ENCODE results near the gene SIRPA. TPM values are rescaled to one million over a fixed set of nuclear protein-coding genes. Genes with fewer than 3 reads are reported as not detected.

Gene SIRPA
- polyA plus RNA-seq, 1 donor (not counting 4 experiments of a cell fraction or from before 2014, with no cell fraction given): 23.7 TPM

GRCh38 chr20:1951436-1952115 lies 56.4 kb downstream of the SIRPA start:
- Histone ChIP-seq H3K9ac (ENCODE audit: control insufficient read depth, extremely low read depth, insufficient read depth, low read length) (no peak overlapping the region), H3K36me3 (ENCODE audit: control insufficient read depth in 2 of 2, extremely low read depth in 1 of 2, insufficient read depth in 2 of 2, low read length in 2 of 2) (no peaks in the 10 kb centered on the region), H2AFZ (ENCODE audit: control insufficient read depth, low read length) (no peak overlapping the region), H3K9me3 (ENCODE audit: control insufficient read depth, low read depth, low read length) (no peaks in the 10 kb centered on the region), H3K4me2 (ENCODE audit: control insufficient read depth, extremely low read depth, insufficient read depth, low read depth, low read length) (no peak overlapping the region), H3K79me2 (ENCODE audit: control insufficient read depth, insufficient read depth, low read length) (no peaks in the 10 kb centered on the region), H4K20me1 (ENCODE audit: control insufficient read depth, extremely low read depth, insufficient read depth, low read length) (no peaks in the 10 kb centered on the region), H3K27ac (ENCODE audit: control insufficient read depth, insufficient read depth, low read length) (no peak overlapping the region), H3K27me3 (ENCODE audit: control insufficient read depth, extremely low read depth, insufficient read depth, low read length) (no peaks in the 10 kb centered on the region), H3K9me1 (ENCODE audit: control insufficient read depth, extremely low read depth, insufficient read depth, low read length) (no peaks in the 10 kb centered on the region), H3K4me1 (ENCODE audit: control insufficient read depth, extremely low read depth, insufficient read depth, low read length) (peaks cover 5% of the 10 kb centered on the region), H3K4me3 (ENCODE audit: control insufficient read depth in 2 of 3, extremely low read depth in 1 of 3, insufficient read depth in 2 of 3, low read depth in 1 of 3, low read length in 3 of 3) (no peak overlapping the region)
- FAIRE-seq: no peak
- no peak for DNase-seq (ENCODE audit: low read depth, low spot score)
- dilution Hi-C loops (cut with MboI; ENCODE audit: extremely low pct_ligation_motif_present, low sequenced_read_pairs): no loop called here
- TF ChIP-seq, protein P1, sequence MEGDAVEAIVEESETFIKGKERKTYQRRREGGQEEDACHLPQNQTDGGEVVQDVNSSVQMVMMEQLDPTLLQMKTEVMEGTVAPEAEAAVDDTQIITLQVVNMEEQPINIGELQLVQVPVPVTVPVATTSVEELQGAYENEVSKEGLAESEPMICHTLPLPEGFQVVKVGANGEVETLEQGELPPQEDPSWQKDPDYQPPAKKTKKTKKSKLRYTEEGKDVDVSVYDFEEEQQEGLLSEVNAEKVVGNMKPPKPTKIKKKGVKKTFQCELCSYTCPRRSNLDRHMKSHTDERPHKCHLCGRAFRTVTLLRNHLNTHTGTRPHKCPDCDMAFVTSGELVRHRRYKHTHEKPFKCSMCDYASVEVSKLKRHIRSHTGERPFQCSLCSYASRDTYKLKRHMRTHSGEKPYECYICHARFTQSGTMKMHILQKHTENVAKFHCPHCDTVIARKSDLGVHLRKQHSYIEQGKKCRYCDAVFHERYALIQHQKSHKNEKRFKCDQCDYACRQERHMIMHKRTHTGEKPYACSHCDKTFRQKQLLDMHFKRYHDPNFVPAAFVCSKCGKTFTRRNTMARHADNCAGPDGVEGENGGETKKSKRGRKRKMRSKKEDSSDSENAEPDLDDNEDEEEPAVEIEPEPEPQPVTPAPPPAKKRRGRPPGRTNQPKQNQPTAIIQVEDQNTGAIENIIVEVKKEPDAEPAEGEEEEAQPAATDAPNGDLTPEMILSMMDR (optimal IDR thresholded peaks at IDR 0.05 in 1 of 3, IDR thresholded peaks at IDR 0.05 in 1 of 3, conservative IDR thresholded peaks at IDR 0.05 in 1 of 3; ENCODE audit: extremely low read depth in 1 of 3, insufficient read depth in 2 of 3, low read length in 3 of 3): no peak
- no peak for TF ChIP-seq EZH2 (IDR thresholded peaks at IDR 0.05; ENCODE audit: low read length)

DNA sequence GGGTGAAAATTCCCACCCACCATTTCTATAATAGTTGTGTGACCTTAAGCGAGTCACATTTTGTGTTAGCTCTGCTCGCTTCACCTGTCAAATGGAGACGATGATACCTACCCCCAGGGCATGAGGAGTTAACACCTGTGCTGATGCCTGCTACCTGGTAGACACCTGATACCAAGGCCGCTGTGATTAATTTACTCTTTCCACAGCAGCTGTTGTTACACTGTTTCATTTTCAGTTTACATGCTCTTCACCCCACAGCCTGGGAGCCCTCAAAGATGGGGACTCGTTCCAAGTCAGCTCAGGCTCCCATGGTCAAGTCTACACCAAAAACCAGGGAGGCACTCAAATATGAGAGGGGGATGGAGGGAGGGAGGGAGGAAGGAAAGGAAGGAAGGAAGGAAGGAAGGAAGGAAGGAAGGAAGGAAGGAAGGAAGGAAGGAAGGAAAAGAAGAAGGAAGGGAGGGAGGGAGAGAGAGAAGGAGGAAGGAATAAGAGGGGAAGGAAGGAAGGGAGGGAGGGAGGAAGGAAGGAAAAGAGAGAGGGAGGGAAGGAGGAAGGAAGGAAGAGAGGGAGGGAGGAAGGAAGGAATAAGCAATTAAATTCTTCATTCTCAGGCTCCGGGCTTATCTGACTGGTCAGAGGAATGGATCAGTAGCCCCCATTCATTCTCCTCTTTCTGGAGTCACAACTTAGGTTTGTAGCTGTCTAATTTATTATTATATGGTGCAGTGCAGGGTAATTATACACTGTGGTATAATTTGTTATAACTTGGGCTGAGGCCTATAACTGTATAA lies 57.7 kb downstream of the SIRPA start:
- no peak overlapping the region for H3K4me3 ChIP-seq (ENCODE audit: control insufficient read depth in 2 of 3, extremely low read depth in 1 of 3, insufficient read depth in 2 of 3, low read depth in 1 of 3, low read length in 3 of 3)

More for the DNA sequence above, 57.7 kb downstream of the SIRPA start:
- DNase-seq (ENCODE audit: low read depth, low spot score) (no peak), FAIRE-seq (no peak)
- no peaks in the 10 kb centered on the region for H3K79me2 ChIP-seq (ENCODE audit: control insufficient read depth, insufficient read depth, low read length)
- H4K20me1 ChIP-seq (ENCODE audit: control insufficient read depth, extremely low read depth, insufficient read depth, low read length): no peaks in the 10 kb centered on the region
- H3K27ac ChIP-seq (ENCODE audit: control insufficient read depth, insufficient read depth, low read length): no peak overlapping the region
- no peak overlapping the region for H3K4me2 ChIP-seq (ENCODE audit: control insufficient read depth, extremely low read depth, insufficient read depth, low read depth, low read length)
- no peak for TF ChIP-seq EZH2 (IDR thresholded peaks at IDR 0.05; ENCODE audit: low read length)
- no peaks in the 10 kb centered on the region for H3K9me1 ChIP-seq (ENCODE audit: control insufficient read depth, extremely low read depth, insufficient read depth, low read length)
- H2AFZ ChIP-seq (ENCODE audit: control insufficient read depth, low read length): no peak overlapping the region
- no peaks in the 10 kb centered on the region for H3K9me3 ChIP-seq (ENCODE audit: control insufficient read depth, low read depth, low read length)
- H3K9ac ChIP-seq (ENCODE audit: control insufficient read depth, extremely low read depth, insufficient read depth, low read length): no peak overlapping the region
- H3K4me1 ChIP-seq (ENCODE audit: control insufficient read depth, extremely low read depth, insufficient read depth, low read length): no peaks in the 10 kb centered on the region
- H3K36me3 ChIP-seq (ENCODE audit: control insufficient read depth in 2 of 2, extremely low read depth in 1 of 2, insufficient read depth in 2 of 2, low read length in 2 of 2): no peaks in the 10 kb centered on the region
- dilution Hi-C loops (cut with MboI; ENCODE audit: extremely low pct_ligation_motif_present, low sequenced_read_pairs): no loop called here
- no peaks in the 10 kb centered on the region for H3K27me3 ChIP-seq (ENCODE audit: control insufficient read depth, extremely low read depth, insufficient read depth, low read length)
